ENCODE data around the gene TMEM11.

DNA sequence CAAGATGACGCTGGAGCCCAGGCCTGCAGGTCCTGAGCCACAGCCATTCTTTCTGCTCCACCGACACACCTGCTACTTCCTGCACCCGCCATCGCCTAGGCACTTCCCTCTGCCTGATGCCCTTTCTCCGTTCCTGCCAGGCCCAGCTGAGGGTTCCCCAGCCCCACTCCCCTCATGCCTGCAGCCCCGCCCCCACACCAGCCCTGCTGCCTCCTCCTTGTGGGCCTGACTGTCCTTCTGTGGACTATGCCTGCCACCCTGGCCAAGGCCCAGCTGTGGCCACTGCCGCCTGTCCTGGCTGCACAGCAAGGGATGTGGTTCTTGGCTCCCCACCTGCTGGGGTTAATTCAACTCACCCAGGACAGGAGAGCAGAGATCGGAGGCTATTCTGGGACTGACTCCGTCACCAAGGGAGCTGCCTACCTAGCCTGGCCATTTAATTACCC is 31.7 kb upstream of the TMEM11 start:
- TF ChIP-seq EZH2 (IDR thresholded peaks at IDR 0.05; ENCODE audit: insufficient read depth, poor library complexity, severe bottlenecking): no peak
- TF ChIP-seq EZH2phosphoT487 (IDR thresholded peaks at IDR 0.05; ENCODE audit: insufficient read depth, low read depth): no peak

All from GM23248 (cell line).